H9 (cell line): Measurements from ENCODE around the gene SPDL1. TPM values are rescaled to one million over a fixed set of nuclear protein-coding genes. Genes with fewer than 3 reads are reported as not detected.

Experiments
- DNase-seq: peaks from one replicate; pipeline ENCODE4 v3.0.0-alpha.2; 2017
- H2AFZ ChIP-seq: one replicate; pipeline ENCODE4 v1.6.1; 2013; ENCODE audit warnings: mild to moderate bottlenecking, low read length, control low read depth, moderate library complexity
- H2AK5ac ChIP-seq: 2 replicates; pipeline ENCODE4 v1.6.1; 2013; ENCODE audit warnings: low read length, control low read depth, mixed read lengths; ENCODE audit not compliant: insufficient read length
- H2BK120ac ChIP-seq: one replicate; pipeline ENCODE4 v1.6.1; 2013; ENCODE audit warnings: low read depth, mild to moderate bottlenecking, low read length, control low read depth, inconsistent platforms; ENCODE audit not compliant: poor library complexity, severe bottlenecking
- H2BK12ac ChIP-seq: 2 replicates; pipeline ENCODE4 v1.6.1; 2013; ENCODE audit warnings: low read length, control low read depth, mixed read lengths, low read depth; ENCODE audit not compliant: insufficient read length
- H2BK15ac ChIP-seq: 2 replicates; pipeline ENCODE4 v1.6.1; 2013; ENCODE audit warnings: low read depth, low read length, control low read depth
- H2BK20ac ChIP-seq: one replicate; pipeline ENCODE4 v1.6.1; 2013; ENCODE audit warnings: low read depth, mild to moderate bottlenecking, low read length, control low read depth, inconsistent platforms; ENCODE audit not compliant: poor library complexity, severe bottlenecking
- H2BK5ac ChIP-seq: 2 replicates; pipeline ENCODE4 v1.6.1; 2013; ENCODE audit warnings: low read length, control low read depth, mixed read lengths; ENCODE audit not compliant: insufficient read length
- H3K14ac ChIP-seq: 2 replicates; pipeline ENCODE4 v1.6.1; 2013; ENCODE audit warnings: low read length, control low read depth; ENCODE audit not compliant: insufficient read depth
- H3K18ac ChIP-seq: 2 replicates; pipeline ENCODE4 v1.6.1; 2013; ENCODE audit warnings: low read depth, mild to moderate bottlenecking, mixed read lengths, low read length, control low read depth; ENCODE audit not compliant: insufficient read length
- H3K23ac ChIP-seq: 2 replicates; pipeline ENCODE4 v1.6.1; 2013; ENCODE audit warnings: low read length, control low read depth, mixed read lengths, low read depth; ENCODE audit not compliant: insufficient read length
- H3K23me2 ChIP-seq: 2 replicates; pipeline ENCODE4 v1.6.1; 2013; ENCODE audit warnings: low read depth, mild to moderate bottlenecking, mixed read lengths, low read length, control low read depth; ENCODE audit not compliant: insufficient read length, poor library complexity, severe bottlenecking
- H3K27ac ChIP-seq: 2 replicates; pipeline ENCODE4 v1.5.1; 2013; ENCODE audit warnings: low read length, control low read depth, mixed read lengths, low read depth; ENCODE audit not compliant: insufficient read length
- H3K27me3 ChIP-seq: 2 replicates; pipeline ENCODE4 v1.6.1; 2013; ENCODE audit warnings: low read length, control low read depth, inconsistent platforms; ENCODE audit not compliant: insufficient read depth
- H3K4ac ChIP-seq: 2 replicates; pipeline ENCODE4 v1.6.1; 2013; ENCODE audit warnings: low read depth, mild to moderate bottlenecking, control low read depth, inconsistent platforms, low read length, moderate library complexity
- H3K4me1 ChIP-seq: 2 replicates; pipeline ENCODE4 v1.6.1; 2013; ENCODE audit warnings: low read length, control low read depth, inconsistent platforms; ENCODE audit not compliant: insufficient read depth
- H3K4me2 ChIP-seq: 2 replicates; pipeline ENCODE4 v1.6.1; 2013; ENCODE audit warnings: low read length, control low read depth, mixed read lengths; ENCODE audit not compliant: insufficient read length, insufficient read depth
- H3K56ac ChIP-seq: 2 replicates; pipeline ENCODE4 v1.6.1; 2013; ENCODE audit warnings: low read depth, mild to moderate bottlenecking, mixed read lengths, low read length, control low read depth; ENCODE audit not compliant: insufficient read length
- H3K79me1 ChIP-seq: 2 replicates; pipeline ENCODE4 v1.6.1; 2013; ENCODE audit warnings: low read depth, mild to moderate bottlenecking, moderate library complexity, low read length, control low read depth, inconsistent platforms; ENCODE audit not compliant: insufficient read depth, poor library complexity, severe bottlenecking
- H3K79me2 ChIP-seq: 2 replicates; pipeline ENCODE4 v1.6.1; 2013; ENCODE audit warnings: low read length, control low read depth, inconsistent platforms; ENCODE audit not compliant: insufficient read depth
- H3K9ac ChIP-seq: 2 replicates; pipeline ENCODE4 v1.6.1; 2013; ENCODE audit warnings: low read length, control low read depth, mixed read lengths; ENCODE audit not compliant: insufficient read length; ENCODE audit errors: extremely low read depth
- H3K9me3 ChIP-seq: one replicate; pipeline ENCODE4 v1.6.1; 2013; ENCODE audit warnings: low read depth, low read length, inconsistent platforms; ENCODE audit not compliant: control insufficient read depth
- H3T11ph ChIP-seq: one replicate; pipeline ENCODE4 v1.6.1; 2013; ENCODE audit warnings: mild to moderate bottlenecking, low read length, control low read depth, inconsistent platforms
- H4K20me1 ChIP-seq: one replicate; pipeline ENCODE4 v1.6.1; 2013; ENCODE audit not compliant: control insufficient read depth, insufficient read length, insufficient read depth
- H4K5ac ChIP-seq: 2 replicates; pipeline ENCODE4 v1.6.1; 2013; ENCODE audit warnings: low read depth, mild to moderate bottlenecking, mixed read lengths, low read length, control low read depth; ENCODE audit not compliant: insufficient read length
- H4K8ac ChIP-seq: replicated peaks from 2 replicates; pipeline ENCODE4 v1.6.1; 2013; ENCODE audit warnings: low read length, control low read depth, mixed read lengths, low read depth; ENCODE audit not compliant: insufficient read length
- H4K91ac ChIP-seq: 2 replicates; pipeline ENCODE4 v1.6.1; 2013; ENCODE audit warnings: low read depth, mild to moderate bottlenecking, moderate library complexity, mixed read lengths, low read length, control low read depth; ENCODE audit not compliant: insufficient read length
- H3K27ac Mint-ChIP-seq, 3 experiments: 2 replicates in 2 of 3; 3 replicates in 1 of 3; pipeline ENCODE4 v1.8.0; 2020 to 2021; ENCODE audit warnings: mixed read lengths in 3 of 3, mild to moderate bottlenecking in 1 of 3, moderate library complexity in 1 of 3
- H3K27me3 Mint-ChIP-seq: 2 replicates; pipeline ENCODE4 v1.8.0; 2021; ENCODE audit warnings: low read depth, mild to moderate bottlenecking, moderate library complexity, mixed read lengths
- H3K36me3 Mint-ChIP-seq, 3 experiments: 2 replicates in 2 of 3; 3 replicates in 1 of 3; pipeline ENCODE4 v1.8.0; 2020 to 2021; ENCODE audit warnings: low read depth in 3 of 3, mixed read lengths in 3 of 3; ENCODE audit not compliant: insufficient read depth in 1 of 3
- H3K4me1 Mint-ChIP-seq, 2 experiments: 2 replicates each; pipeline ENCODE4 v1.8.0; 2020; ENCODE audit warnings: mixed read lengths in 2 of 2
- H3K4me3 Mint-ChIP-seq, 2 experiments: 2 replicates in 1 of 2; 3 replicates in 1 of 2; pipeline ENCODE4 v1.8.0; 2020 to 2021; ENCODE audit warnings: mild to moderate bottlenecking in 2 of 2, mixed read lengths in 2 of 2, moderate library complexity in 1 of 2
- H3K9me3 Mint-ChIP-seq, 2 experiments: 2 replicates in 1 of 2; 3 replicates in 1 of 2; pipeline ENCODE4 v1.8.0; 2020; ENCODE audit warnings: mild to moderate bottlenecking in 2 of 2, mixed read lengths in 2 of 2, moderate library complexity in 1 of 2
- CTCF ChIP-seq: fragments of 200-600 bp; sonication (generic); conservative IDR thresholded peaks from 3 replicates; pipeline ENCODE4 v1.8.0; 2021; ENCODE audit warnings: antibody characterized with exemption, mild to moderate bottlenecking
- WGBS: extraction: QIAGEN DNeasy Blood & Tissue Kit; methylation state at CpG from one replicate; pipeline ENCODE4 v1.1.7; 2013; ENCODE audit warnings: missing lambda C conversion rate, low lambda C conversion rate, mixed read lengths; ENCODE audit not compliant: insufficient read length; ENCODE audit errors: extremely low coverage; 5-methylcytosine and 5-hydroxymethylcytosine counted together
- total RNA-seq: library from RNA; stranded (reverse); gene quantifications from 2 replicates; pipeline ENCODE4 v1.2.1, GENCODE V29; 2021

Gene SPDL1
- total RNA-seq, 1 experiment from 2014 or later = 49.4 TPM

- no peak overlapping the region for H3K27ac Mint-ChIP-seq
- no peak overlapping the region for H3K4me3 Mint-ChIP-seq
- Histone ChIP-seq H3K9ac (no peak overlapping the region), H2BK12ac (no peak overlapping the region), H2BK5ac (no peak overlapping the region), H3K23ac (no peak overlapping the region), H3K4ac (no peak overlapping the region), H3T11ph (no peak overlapping the region), H3K79me1 (no peaks in the 10 kb centered on the region), H4K5ac (no peak overlapping the region), H3K27ac (no peak overlapping the region), H2AK5ac (no peak overlapping the region), H3K79me2 (no peaks in the 10 kb centered on the region), H3K4me1 (no peaks in the 10 kb centered on the region), H3K56ac (no peak overlapping the region), H4K8ac (no peak overlapping the region), H2BK120ac (no peak overlapping the region), H3K14ac (no peak overlapping the region), H2BK15ac (no peak overlapping the region), H3K9me3 (no peaks in the 10 kb centered on the region), H2AFZ (no peak overlapping the region), H3K27me3 (no peaks in the 10 kb centered on the region; the same call in 1 of the 2 replicates), H3K4me2 (no peak overlapping the region), H2BK20ac (no peak overlapping the region), H3K18ac (no peak overlapping the region), H3K23me2 (no peaks in the 10 kb centered on the region), H4K91ac (no peak overlapping the region), H4K20me1 (no peaks in the 10 kb centered on the region)
- DNase-seq = no peak
- peaks cover 8% of the 10 kb centered on the region for H3K27me3 Mint-ChIP-seq
- TF ChIP-seq CTCF = no peak
- WGBS = no CpG with 5 or more reads among the region's 3 CpGs
- H3K36me3 Mint-ChIP-seq = no peaks in the 10 kb centered on the region
- H3K9me3 Mint-ChIP-seq = no peaks in the 10 kb centered on the region; a peak in 1 of 5 replicates
- H3K4me1 Mint-ChIP-seq = no peaks in the 10 kb centered on the region
These were observed 36.1 kb upstream of the SPDL1 start for GRCh38 chr5:169547508-169547907.
